Keratinocyte (primary cell): ENCODE data around the gene PPP1R14D. TPM values are rescaled to one million over a fixed set of nuclear protein-coding genes. Genes with fewer than 3 reads are reported as not detected.

Experiments used
- DNase-seq: peaks from one replicate; pipeline ENCODE4 v3.0.0-alpha.2; 2011; ENCODE audit warnings: low read depth, missing footprints, low spot score
- FAIRE-seq: peaks from 2 replicates; lab custom pipeline; 2011; peaks lifted over from hg19 to GRCh38; lab: Jason Lieb, UNC
- H2AFZ ChIP-seq: 2 replicates; pipeline ENCODE4 v1.6.0; 2012; ENCODE audit warnings: low read length, control low read depth, inconsistent platforms; ENCODE audit not compliant: control insufficient read depth
- H3K27ac ChIP-seq: 2 replicates; pipeline ENCODE4 v1.5.1; 2011; ENCODE audit warnings: low read length; ENCODE audit not compliant: control insufficient read depth, insufficient read depth
- H3K27me3 ChIP-seq: 3 replicates; pipeline ENCODE4 v1.6.0; 2011; ENCODE audit warnings: low read length; ENCODE audit not compliant: control insufficient read depth, insufficient read depth; ENCODE audit errors: extremely low read depth
- H3K36me3 ChIP-seq, 2 experiments: 2 replicates in 1 of 2; 3 replicates in 1 of 2; pipeline ENCODE4 v1.5.1; 2011; ENCODE audit warnings: low read length in 2 of 2, mild to moderate bottlenecking in 1 of 2; ENCODE audit not compliant: control insufficient read depth in 2 of 2, insufficient read depth in 2 of 2; ENCODE audit errors: extremely low read depth in 1 of 2
- H3K4me1 ChIP-seq: 3 replicates; pipeline ENCODE4 v1.5.1; 2011; ENCODE audit warnings: low read length; ENCODE audit not compliant: control insufficient read depth, insufficient read depth; ENCODE audit errors: extremely low read depth
- H3K4me2 ChIP-seq: 3 replicates; pipeline ENCODE4 v1.6.0; 2011; ENCODE audit warnings: low read depth, low read length; ENCODE audit not compliant: control insufficient read depth, insufficient read depth; ENCODE audit errors: extremely low read depth
- H3K4me3 ChIP-seq, 3 experiments: fragments of 200-600 bp in 1 of 3; sonication (generic) in 1 of 3; 2 replicates in 2 of 3; 3 replicates in 1 of 3; pipeline ENCODE4 v1.5.1; 2011 to 2016; ENCODE audit warnings: low read length in 3 of 3, mild to moderate bottlenecking in 3 of 3, control low read depth in 2 of 3, inconsistent platforms in 1 of 3, low read depth in 1 of 3, mixed read lengths in 1 of 3, mixed run types in 1 of 3, moderate library complexity in 1 of 3; ENCODE audit not compliant: control insufficient read depth in 2 of 3, insufficient read depth in 2 of 3; ENCODE audit errors: extremely low read depth in 1 of 3
- H3K79me2 ChIP-seq: 2 replicates; pipeline ENCODE4 v1.6.0; 2012; ENCODE audit warnings: low read length; ENCODE audit not compliant: control insufficient read depth, insufficient read depth
- H3K9ac ChIP-seq: 3 replicates; pipeline ENCODE4 v1.6.0; 2011; ENCODE audit warnings: low read length; ENCODE audit not compliant: control insufficient read depth, insufficient read depth; ENCODE audit errors: extremely low read depth
- H3K9me1 ChIP-seq: 3 replicates; pipeline ENCODE4 v1.6.0; 2011; ENCODE audit warnings: low read length; ENCODE audit not compliant: control insufficient read depth, insufficient read depth; ENCODE audit errors: extremely low read depth
- H3K9me3 ChIP-seq: 2 replicates; pipeline ENCODE4 v1.5.1; 2012; ENCODE audit warnings: low read depth, low read length; ENCODE audit not compliant: control insufficient read depth
- H4K20me1 ChIP-seq: 3 replicates; pipeline ENCODE4 v1.6.0; 2011; ENCODE audit warnings: low read length; ENCODE audit not compliant: control insufficient read depth, insufficient read depth; ENCODE audit errors: extremely low read depth
- EZH2 ChIP-seq: IDR thresholded peaks from one replicate; pipeline ENCODE4 v1.6.1; 2012; ENCODE audit warnings: inconsistent platforms, mild to moderate bottlenecking, low read length, moderate library complexity
- dilution Hi-C: fragments of 300-500 bp; cut with MboI; formaldehyde crosslinking; loops from one replicate; pipeline ENCODE4 v1.7.0; 2020; ENCODE audit warnings: low sequenced_read_pairs; ENCODE audit not compliant: extremely low pct_ligation_motif_present
- polyA plus RNA-seq, 5 experiments: library from polyadenylated mRNA; depleted of rRNA in 3 of 5; stranded (reverse) in 3 of 5; stranded (forward) in 1 of 5; unstranded in 1 of 5; fragments of >200 nt; gene quantifications; 1 replicate in 1 of 5; 2 replicates in 3 of 5; 3 replicates in 1 of 5; pipeline versions ENCODE4 v1.2.1 to v1.2.3, GENCODE V29; 2011 to 2012; ENCODE audit warnings: missing spikeins in 2 of 5, low read depth in 1 of 5, low replicate concordance in 1 of 5
- TF ChIP-seq, protein P1 (sequence below), 3 experiments: IDR thresholded peaks in 1 of 3; conservative IDR thresholded peaks in 1 of 3; optimal IDR thresholded peaks in 1 of 3; 2 replicates in 2 of 3; 3 replicates in 1 of 3; pipeline versions ENCODE3 to v1.5.1; 2011; ENCODE audit warnings: low read length in 3 of 3, mild to moderate bottlenecking in 3 of 3, moderate library complexity in 2 of 3, control low read depth in 1 of 3, inconsistent platforms in 1 of 3; ENCODE audit not compliant: insufficient read depth in 2 of 3; ENCODE audit errors: extremely low read depth in 1 of 3

PPP1R14D gene
- polyA plus RNA-seq, 1 donor (not counting 4 experiments of a cell fraction or from before 2014, with no cell fraction given) = not detected

DNA sequence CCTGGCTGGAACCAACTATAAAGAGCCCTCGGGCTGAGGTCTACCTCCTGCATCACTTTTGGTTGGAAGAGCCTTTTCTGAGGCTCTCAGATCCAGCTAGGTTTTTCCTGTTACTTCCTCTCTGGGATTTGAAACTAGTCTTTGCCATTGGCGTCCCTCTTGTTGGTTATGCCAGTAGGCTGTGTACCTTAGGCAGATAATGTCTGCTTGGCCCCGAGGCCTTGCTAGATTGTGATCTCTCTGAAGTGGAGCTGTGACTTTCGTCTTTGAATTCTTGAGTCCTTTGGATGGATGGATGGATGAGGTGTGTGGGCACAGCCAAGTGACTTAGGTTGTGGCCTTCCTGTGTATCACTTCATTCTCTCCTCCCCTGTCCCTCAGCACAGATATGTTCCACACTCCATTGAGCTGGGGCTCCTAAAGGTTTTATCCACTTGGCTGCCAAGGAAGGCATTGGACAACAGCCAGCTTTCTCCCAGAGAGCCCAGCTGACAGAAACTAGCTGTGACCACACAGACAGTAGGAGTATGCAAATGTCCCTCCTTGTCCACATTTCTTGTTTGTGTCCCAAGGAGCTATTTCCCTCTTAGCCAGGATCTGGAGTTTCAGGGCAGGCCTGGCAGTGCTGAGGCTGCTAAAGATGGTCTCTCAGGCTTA is 13.3 kb downstream of the PPP1R14D start:
- Histone ChIP-seq H3K9me3 (no peaks in the 10 kb centered on the region), H3K27me3 (no peaks in the 10 kb centered on the region), H3K27ac (no peak overlapping the region), H3K36me3 (peaks cover 12 to 20% of the 10 kb centered on the region in 2 experiments), H3K4me2 (no peak overlapping the region), H3K4me3 (no peak overlapping the region), H3K9me1 (no peaks in the 10 kb centered on the region), H4K20me1 (no peaks in the 10 kb centered on the region), H3K4me1 (peaks cover 5% of the 10 kb centered on the region), H3K79me2 (no peaks in the 10 kb centered on the region), H2AFZ (no peak overlapping the region), H3K9ac (no peak overlapping the region)
- FAIRE-seq = no peak
- dilution Hi-C loops = no loop called here
- DNase-seq = no peak
- TF ChIP-seq EZH2 = no peak
- TF ChIP-seq, protein P1, sequence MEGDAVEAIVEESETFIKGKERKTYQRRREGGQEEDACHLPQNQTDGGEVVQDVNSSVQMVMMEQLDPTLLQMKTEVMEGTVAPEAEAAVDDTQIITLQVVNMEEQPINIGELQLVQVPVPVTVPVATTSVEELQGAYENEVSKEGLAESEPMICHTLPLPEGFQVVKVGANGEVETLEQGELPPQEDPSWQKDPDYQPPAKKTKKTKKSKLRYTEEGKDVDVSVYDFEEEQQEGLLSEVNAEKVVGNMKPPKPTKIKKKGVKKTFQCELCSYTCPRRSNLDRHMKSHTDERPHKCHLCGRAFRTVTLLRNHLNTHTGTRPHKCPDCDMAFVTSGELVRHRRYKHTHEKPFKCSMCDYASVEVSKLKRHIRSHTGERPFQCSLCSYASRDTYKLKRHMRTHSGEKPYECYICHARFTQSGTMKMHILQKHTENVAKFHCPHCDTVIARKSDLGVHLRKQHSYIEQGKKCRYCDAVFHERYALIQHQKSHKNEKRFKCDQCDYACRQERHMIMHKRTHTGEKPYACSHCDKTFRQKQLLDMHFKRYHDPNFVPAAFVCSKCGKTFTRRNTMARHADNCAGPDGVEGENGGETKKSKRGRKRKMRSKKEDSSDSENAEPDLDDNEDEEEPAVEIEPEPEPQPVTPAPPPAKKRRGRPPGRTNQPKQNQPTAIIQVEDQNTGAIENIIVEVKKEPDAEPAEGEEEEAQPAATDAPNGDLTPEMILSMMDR (optimal IDR thresholded peaks at IDR 0.05 in 1 of 3, IDR thresholded peaks at IDR 0.05 in 1 of 3, conservative IDR thresholded peaks at IDR 0.05 in 1 of 3; ENCODE audit: extremely low read depth in 1 of 3, insufficient read depth in 2 of 3, low read length in 3 of 3) = no peak

DNA sequence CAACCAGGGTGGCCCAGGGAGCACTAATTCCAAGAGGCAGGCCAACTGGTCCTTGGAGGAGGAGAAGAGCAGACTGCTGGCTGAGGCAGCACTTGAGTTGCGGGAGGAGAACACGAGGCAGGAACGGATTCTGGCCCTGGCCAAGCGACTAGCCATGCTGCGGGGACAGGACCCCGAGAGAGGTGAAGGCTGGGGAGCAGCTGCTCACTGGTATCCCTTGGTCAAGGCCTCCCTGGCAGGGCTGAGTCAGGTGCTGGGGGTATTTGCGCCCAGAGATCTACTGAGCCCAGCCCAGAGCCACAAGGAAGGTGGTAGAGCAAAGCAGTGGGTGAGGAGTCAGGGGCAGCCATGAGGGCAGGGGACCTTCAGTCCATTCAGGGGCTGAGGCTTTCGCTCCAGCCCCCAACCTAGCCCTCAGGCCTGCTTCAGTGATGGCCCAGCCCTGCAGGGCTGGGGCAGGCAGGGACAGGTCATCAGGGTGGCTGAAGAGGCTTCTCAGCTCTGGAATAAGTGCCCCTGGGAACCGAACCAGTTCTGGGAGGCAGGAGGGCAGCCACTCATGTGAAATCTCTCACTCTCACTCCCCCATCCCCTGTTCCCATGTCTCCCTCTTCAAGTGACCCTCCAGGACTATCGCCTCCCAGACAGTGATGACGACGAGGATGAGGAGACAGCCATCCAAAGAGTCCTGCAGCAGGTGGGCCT is 15.6 kb downstream of the PPP1R14D start:
- DNase-seq (no peak), FAIRE-seq (no peak)
- Histone ChIP-seq H3K9me1 (peaks cover 3% of the 10 kb centered on the region), H3K4me3 (no peak overlapping the region), H4K20me1 (no peaks in the 10 kb centered on the region), H3K4me2 (no peak overlapping the region), H3K27ac (no peak overlapping the region), H3K9ac (no peak overlapping the region), H3K27me3 (no peaks in the 10 kb centered on the region), H3K36me3 (peaks cover 12 to 30% of the 10 kb centered on the region in 2 experiments), H3K9me3 (no peaks in the 10 kb centered on the region), H3K4me1 (peaks cover 16% of the 10 kb centered on the region), H2AFZ (no peak overlapping the region), H3K79me2 (peaks cover 12% of the 10 kb centered on the region)
- no peak for TF ChIP-seq EZH2
- TF ChIP-seq, protein P1 (optimal IDR thresholded peaks at IDR 0.05 in 1 of 3, IDR thresholded peaks at IDR 0.05 in 1 of 3, conservative IDR thresholded peaks at IDR 0.05 in 1 of 3; ENCODE audit: extremely low read depth in 1 of 3, insufficient read depth in 2 of 3, low read length in 3 of 3) = no peak
- dilution Hi-C loops = no loop called here
